Epithelial cell of proximal tubule (primary cell): ENCODE results near the gene CHERP. TPM values are rescaled to one million over a fixed set of nuclear protein-coding genes. Genes with fewer than 3 reads are reported as not detected.
"Not testable (repeated sequence)": the region's sequence is repeated elsewhere in the genome, so short reads cannot be mapped to it uniquely, and the experiment has no call there.

Experiments
- DNase-seq: peaks from one replicate; pipeline ENCODE4 v3.0.0-alpha.2; 2011; ENCODE audit warnings: low read depth
- H3K4me3 ChIP-seq: 2 replicates; pipeline ENCODE4 v1.5.1; 2011; ENCODE audit warnings: low read depth, mild to moderate bottlenecking, low read length
- total RNA-seq: library from RNA; depleted of rRNA; stranded (reverse); fragments of >200 nt; gene quantifications from 2 replicates; pipeline ENCODE4 v1.2.3, GENCODE V29; 2015
- TF ChIP-seq, protein P1 (sequence below): conservative IDR thresholded peaks from 2 replicates; pipeline ENCODE4 v1.5.1; 2012; ENCODE audit warnings: low read depth, mild to moderate bottlenecking, low read length

Gene CHERP
- total RNA-seq, 1 donor from 2014 or later = 11.2 TPM

DNA sequence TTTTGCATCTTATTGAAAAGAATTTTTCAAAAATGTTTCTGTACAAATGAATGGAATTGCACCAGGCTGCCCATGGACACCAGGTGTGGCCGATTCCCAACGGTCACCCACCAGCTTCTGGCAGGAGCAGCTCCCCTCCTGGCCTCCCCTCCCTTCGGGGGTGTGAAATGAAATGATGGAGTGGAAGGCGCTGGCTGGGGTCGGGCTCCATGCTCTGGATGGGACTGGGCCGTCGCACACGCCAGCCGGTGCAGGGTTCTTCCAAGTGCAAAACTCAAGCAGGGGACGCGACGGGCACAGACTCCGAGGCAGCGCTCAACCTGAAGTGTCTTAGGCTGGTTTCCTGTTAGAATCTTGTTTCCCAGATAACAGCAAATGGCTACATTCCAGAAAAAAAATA, 24.2 kb downstream of the CHERP start:
- H3K4me3 ChIP-seq = no peak overlapping the region
- TF ChIP-seq, protein P1, sequence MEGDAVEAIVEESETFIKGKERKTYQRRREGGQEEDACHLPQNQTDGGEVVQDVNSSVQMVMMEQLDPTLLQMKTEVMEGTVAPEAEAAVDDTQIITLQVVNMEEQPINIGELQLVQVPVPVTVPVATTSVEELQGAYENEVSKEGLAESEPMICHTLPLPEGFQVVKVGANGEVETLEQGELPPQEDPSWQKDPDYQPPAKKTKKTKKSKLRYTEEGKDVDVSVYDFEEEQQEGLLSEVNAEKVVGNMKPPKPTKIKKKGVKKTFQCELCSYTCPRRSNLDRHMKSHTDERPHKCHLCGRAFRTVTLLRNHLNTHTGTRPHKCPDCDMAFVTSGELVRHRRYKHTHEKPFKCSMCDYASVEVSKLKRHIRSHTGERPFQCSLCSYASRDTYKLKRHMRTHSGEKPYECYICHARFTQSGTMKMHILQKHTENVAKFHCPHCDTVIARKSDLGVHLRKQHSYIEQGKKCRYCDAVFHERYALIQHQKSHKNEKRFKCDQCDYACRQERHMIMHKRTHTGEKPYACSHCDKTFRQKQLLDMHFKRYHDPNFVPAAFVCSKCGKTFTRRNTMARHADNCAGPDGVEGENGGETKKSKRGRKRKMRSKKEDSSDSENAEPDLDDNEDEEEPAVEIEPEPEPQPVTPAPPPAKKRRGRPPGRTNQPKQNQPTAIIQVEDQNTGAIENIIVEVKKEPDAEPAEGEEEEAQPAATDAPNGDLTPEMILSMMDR = no peak
- no peak for DNase-seq

DNA sequence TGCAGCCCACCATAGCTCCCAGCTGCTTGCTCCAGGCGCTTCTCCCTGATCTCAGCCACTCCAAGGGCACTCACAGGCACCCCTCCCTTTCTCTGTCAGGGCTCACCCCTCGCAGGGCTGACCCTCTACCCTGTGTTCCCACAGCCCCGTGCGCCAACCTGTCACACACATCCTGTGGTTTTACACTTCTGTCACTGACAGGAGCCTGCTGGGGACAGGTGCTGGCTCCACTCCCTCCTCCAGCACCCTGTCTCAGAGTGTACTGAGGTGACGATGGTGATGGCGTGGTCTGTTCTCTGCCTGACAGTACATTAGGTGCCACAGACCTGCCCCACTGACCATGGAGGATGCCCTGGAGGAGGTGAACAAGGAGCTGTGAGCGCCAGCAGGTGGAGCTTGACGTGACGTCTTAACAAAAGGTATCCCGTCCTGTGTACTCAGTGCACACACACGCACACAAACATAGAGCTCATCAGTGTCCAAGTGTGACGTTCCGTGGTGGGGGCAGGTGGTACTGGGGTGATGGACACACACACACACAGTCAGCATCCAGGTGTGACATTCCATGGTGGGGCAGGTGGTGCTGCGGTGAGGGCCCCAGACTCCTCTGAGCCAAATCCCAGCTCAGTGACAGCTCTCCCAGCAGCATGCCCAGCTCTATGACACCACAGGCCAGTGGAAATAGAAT, 25.2 kb downstream of the CHERP start:
- DNase-seq = no peak
- H3K4me3 ChIP-seq = no peak overlapping the region
- TF ChIP-seq, protein P1 = no peak

DNA sequence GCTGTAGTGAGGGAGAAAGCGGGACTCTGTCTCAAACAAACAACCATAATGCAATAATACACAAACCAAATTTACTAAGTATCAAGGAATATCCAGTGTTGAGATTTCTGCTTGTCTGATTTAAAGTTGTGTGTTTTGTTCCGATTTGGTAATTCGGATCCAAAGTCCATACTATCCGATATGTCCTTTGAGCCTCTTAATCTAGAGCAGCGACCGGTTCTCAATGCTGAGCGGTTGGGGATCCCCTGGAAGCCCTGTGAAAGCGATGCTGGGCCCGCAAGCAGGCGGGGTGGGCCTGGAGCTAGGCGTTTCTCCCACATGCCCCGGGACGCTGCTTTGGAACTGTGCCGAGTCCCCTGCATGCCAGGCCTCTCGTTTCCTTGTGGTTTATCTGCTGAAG, 25.9 kb downstream of the CHERP start:
- DNase-seq = no peak
- no peak overlapping the region for H3K4me3 ChIP-seq
- TF ChIP-seq, protein P1 = no peak

DNA sequence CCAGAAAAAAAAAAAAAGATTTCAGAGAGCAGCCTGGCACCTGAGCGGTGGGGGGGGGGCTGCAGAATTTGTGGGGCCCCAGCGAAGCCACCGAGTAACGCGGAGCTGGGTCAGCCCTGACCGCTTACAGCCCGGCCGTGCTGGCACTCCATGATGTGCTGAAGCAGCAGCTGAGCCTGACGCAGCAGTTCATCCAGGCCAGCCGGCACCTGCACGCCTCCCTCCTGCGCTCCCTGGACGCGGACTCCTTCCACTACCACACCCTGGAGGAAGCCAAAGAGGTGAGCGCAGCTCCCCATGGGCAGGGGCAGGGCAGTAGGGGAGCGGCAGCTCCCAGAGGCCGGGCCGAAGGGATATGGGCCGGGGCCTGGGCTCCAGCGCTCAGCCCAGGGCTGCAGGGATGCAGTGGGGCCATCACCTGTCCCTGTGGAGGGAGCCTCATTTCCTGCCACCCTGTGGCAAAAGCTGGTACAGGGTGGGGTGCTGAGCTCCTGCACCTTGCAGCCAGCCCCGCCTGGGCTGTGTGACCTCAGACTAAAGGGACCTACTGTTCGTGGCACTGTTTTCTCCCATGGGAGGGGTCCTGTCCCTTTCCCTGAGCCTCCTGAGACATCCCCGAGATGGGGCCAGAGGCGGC, 27.7 kb downstream of the CHERP start:
- DNase-seq = no peak
- TF ChIP-seq, protein P1 = peak; percentile 10

DNA sequence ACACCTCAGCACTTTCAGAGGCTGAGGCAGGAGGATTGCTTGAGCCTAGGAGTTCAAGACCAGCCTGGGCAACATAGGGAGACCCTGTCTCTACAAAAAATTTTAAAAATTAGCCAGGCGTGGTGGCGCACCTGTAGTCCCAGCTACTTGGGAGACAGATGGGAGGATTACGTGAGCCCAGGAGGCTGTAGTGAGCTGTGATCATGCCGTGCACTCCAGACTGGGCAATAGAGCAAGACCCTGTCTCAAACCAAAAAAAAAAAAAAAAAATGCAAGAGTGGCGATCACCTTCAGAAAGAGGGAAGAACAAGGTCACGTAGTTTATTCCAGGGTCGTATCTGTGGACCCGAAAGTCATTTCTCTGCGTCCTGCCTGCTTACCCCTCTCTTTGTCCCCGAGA, 29.6 kb downstream of the CHERP start:
- H3K4me3 ChIP-seq, DNase-seq: not testable (repeated sequence)

More for the DNA sequence above, 27.7 kb downstream of the CHERP start:
- no peak overlapping the region for H3K4me3 ChIP-seq

DNA sequence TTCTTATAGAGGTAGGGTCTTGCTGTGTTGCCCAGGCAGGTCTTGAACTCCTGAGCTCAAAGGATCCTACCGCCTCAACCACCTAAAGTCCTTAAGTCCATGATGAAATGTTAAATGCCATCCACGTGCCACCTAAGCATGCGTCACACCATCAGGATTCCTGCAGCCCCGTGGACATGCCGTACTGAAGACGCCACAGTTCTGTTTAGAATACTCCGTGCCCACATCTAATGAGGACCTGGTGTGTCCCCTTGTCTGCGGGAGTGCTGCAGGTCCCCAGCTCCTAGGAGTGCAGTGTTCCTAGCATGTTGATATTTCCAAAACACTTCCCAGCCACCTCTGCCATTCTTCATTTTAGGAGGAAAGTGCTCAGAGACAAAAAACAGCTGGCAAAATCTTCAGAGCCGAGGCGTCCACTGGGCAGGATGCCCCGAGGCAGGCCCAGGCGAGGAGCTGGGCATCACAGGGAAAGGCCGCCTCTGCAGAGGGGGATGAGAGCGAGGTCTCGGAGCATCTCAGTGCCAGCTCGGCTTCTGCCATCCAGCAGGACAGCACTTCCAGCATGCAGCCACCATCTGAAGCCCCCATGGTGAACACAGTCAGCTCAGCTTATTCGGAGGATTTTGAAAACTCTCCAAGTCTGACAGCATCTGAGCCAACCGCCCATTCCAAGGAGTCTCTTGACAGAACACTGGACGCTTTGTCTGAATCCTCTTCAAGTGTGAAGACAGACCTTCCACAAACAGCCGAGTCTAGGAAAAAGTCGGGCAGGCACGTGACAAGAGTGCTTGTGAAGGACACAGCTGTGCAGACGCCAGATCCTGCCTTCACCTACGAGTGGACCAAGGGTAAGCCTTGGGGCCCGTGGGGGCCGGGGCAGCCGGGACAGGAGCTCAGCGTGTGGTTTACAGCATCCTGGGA, 32.8 kb downstream of the CHERP start:
- no peak for DNase-seq

More for the DNA sequence above, 32.8 kb downstream of the CHERP start:
- H3K4me3 ChIP-seq = no peak overlapping the region
- TF ChIP-seq, protein P1 = no peak
